GM21528 (cell line): ENCODE measurements around the gene FAM25C.
"Not testable (repeated sequence)": the region's sequence is repeated elsewhere in the genome, so short reads cannot be mapped to it uniquely, and the experiment has no call there.

Experiments
- ATAC-seq: cut with Tn5 transposase; IDR thresholded peaks from one replicate; pipeline ENCODE4 v1.9.1; 2021; ENCODE audit warnings: mild to moderate bottlenecking, moderate library complexity; ENCODE audit not compliant: unreplicated experiment, low FRiP score

The FAM25C gene

GRCh38 chr10:47999691-48000090 lies at the start of gene FAM25C:
FAM25C (minus strand) TSS chr10:47999791; CDS start chr10:47999765, 26 bp downstream.
- not testable (repeated sequence) for ATAC-seq

- not testable (repeated sequence) for ATAC-seq
These were observed 45.0 kb upstream of the FAM25C start for GRCh38 chr10:48044557-48044956.

GRCh38 chr10:48031390-48031789 lies 31.8 kb upstream of the FAM25C start:
- not testable (repeated sequence) for ATAC-seq

GRCh38 chr10:48002306-48002705 lies 2.7 kb upstream of the FAM25C start:
- not testable (repeated sequence) for ATAC-seq

- not testable (repeated sequence) for ATAC-seq
These were observed 5.5 kb downstream of the FAM25C start for GRCh38 chr10:47994045-47994444.

- not testable (repeated sequence) for ATAC-seq
These were observed 7.0 kb downstream of the FAM25C start for GRCh38 chr10:47992560-47992959.

- ATAC-seq = not testable (repeated sequence)
These were observed 7.9 kb downstream of the FAM25C start for GRCh38 chr10:47991706-47992105.

- not testable (repeated sequence) for ATAC-seq
These were observed 9.5 kb downstream of the FAM25C start for GRCh38 chr10:47990097-47990496.

GRCh38 chr10:47989542-47989950 lies 10.0 kb downstream of the FAM25C start:
- ATAC-seq = not testable (repeated sequence)

GRCh38 chr10:47988718-47989541 lies 10.7 kb downstream of the FAM25C start:
- ATAC-seq = not testable (repeated sequence)

GRCh38 chr10:47987952-47988351 lies 11.6 kb downstream of the FAM25C start:
- ATAC-seq = not testable (repeated sequence)

GRCh38 chr10:47986413-47987230 lies 13.0 kb downstream of the FAM25C start:
- ATAC-seq = not testable (repeated sequence)

- not testable (repeated sequence) for ATAC-seq
These were observed 24.2 kb downstream of the FAM25C start for GRCh38 chr10:47975409-47975808.

GRCh38 chr10:47973131-47973530 lies 26.5 kb downstream of the FAM25C start:
- not testable (repeated sequence) for ATAC-seq

- ATAC-seq = not testable (repeated sequence)
These were observed 27.5 kb downstream of the FAM25C start for GRCh38 chr10:47972077-47972476.

- not testable (repeated sequence) for ATAC-seq
These were observed 28.0 kb downstream of the FAM25C start for GRCh38 chr10:47971598-47971997.

- ATAC-seq = not testable (repeated sequence)
These were observed 29.5 kb downstream of the FAM25C start for GRCh38 chr10:47970047-47970446.

GRCh38 chr10:47968988-47969387 lies 30.6 kb downstream of the FAM25C start:
- not testable (repeated sequence) for ATAC-seq

- not testable (repeated sequence) for ATAC-seq
These were observed 35.1 kb downstream of the FAM25C start for GRCh38 chr10:47964280-47965063.

- not testable (repeated sequence) for ATAC-seq
These were observed 36.8 kb downstream of the FAM25C start for GRCh38 chr10:47962785-47963184.
